GM19023 (cell line): Measurements from ENCODE around the gene ECE2.
A peak's percentile ranks its signal among the peaks of the same experiment; 100 is the strongest.
"Not testable (repeated sequence)": the region's sequence is repeated elsewhere in the genome, so short reads cannot be mapped to it uniquely, and the experiment has no call there.

Experiments used
- ATAC-seq: cut with Tn5 transposase; IDR thresholded peaks from one replicate; pipeline ENCODE4 v1.9.1; 2021; ENCODE audit warnings: mild to moderate bottlenecking, moderate library complexity; ENCODE audit not compliant: unreplicated experiment

The ECE2 gene

DNA sequence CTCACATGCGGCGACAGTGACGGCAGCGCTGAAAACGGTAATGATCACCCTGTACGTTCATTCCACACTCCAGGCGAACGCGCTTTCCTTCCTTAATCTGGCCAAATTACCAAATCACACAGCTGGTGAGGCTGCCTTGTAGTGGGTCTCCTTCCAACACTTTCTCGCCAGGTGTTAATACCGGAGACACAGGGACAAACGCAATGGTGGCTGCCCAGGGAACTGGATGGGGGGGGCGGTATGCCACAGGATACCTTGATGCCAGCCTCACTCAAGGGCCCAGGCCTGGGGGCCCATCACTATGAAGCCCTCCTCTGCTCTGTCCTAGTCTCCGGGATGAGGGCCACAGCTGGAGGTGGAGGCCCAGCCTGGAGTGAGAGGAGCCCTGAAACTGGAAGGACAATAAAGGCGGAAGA is 13.1 kb upstream of the ECE2 start:
- ATAC-seq = no peak

DNA sequence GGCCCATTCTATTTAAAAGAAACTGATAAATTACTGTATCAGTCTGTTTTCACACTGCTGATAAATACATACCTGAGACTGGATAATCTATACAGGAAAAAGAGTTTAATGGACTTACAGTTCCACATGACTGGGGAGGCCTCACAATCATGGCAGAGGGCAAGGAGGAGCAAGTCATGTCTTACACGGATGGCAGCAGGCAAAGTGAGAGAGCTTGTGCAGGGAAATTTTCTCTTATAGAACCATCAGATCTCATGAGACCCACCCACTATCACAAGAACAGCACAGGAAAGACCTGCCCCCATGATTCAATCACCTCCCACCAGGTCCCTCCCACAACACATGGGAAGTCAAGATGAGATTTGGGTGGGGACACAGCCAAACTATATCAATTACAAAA is 8.6 kb upstream of the ECE2 start:
- ATAC-seq = not testable (repeated sequence)

DNA sequence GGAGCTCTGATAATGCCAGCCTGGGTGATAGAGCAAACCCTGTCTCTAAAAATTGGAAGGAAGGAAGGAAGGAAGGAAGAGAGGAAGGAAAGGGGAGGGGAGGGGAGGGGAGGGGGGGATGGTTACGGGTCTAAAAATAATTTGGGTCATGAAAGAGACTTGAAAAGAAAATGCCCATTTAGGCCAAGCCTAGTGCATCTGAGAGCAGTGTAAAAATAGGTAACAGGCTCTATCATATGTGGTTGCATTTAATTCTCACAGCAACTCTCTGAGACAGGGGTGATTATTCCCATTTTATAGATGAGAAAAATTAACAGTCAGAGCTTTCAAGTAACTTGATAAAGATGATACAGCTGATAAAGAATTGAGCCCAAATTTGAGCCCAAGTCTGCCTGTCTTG is 3.6 kb upstream of the ECE2 start:
- no peak for ATAC-seq

DNA sequence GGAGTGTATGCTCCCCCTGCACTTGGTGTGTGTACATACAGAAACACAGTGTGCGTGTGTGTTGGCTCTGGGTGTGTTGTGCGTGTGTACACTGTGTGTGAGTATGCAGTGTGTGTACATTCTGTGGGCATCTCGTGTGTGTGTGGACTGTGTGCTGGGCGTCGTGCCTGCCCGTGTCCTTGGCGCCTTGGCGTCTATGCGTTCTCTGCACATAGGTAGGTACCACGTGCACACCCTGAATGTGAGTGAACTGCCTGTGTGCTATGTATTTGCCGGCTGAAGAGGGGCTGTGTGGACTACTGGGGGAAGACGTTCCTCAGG is 481 bp upstream of the ECE2 start:
- ATAC-seq = no peak

GRCh38 chr3:184277366-184277765 is 1.5 kb downstream of the ECE2 start:
- no peak for ATAC-seq

DNA sequence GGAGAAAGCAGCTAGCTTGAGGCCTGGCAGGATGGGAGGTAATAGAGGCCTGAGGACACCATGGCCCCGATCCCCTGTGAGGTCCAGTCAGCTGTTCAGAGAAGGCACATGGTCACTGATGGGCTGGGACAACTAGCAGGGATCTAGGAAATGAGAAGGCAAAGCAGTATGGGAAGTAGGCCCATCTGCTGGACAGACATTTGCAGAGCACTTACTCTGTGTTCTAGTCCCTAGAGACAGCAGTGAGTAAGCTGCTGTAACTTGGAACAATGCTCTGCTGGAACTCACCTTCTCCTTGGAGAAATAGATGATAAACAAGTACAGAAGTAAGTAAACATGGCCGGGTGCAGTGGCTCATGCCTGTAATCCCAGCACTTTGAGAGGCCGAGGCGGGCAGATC is 7.1 kb downstream of the ECE2 start:
- no peak for ATAC-seq

- no peak for ATAC-seq
Measured at GRCh38 chr3:184283681-184284080, 7.9 kb downstream of the ECE2 start.

GRCh38 chr3:184284696-184285095 is 8.9 kb downstream of the ECE2 start:
- no peak for ATAC-seq

GRCh38 chr3:184289426-184289938 is 13.7 kb downstream of the ECE2 start:
- ATAC-seq = peak; percentile 52

GRCh38 chr3:184290331-184290730 is 14.5 kb downstream of the ECE2 start:
- ATAC-seq = no peak

DNA sequence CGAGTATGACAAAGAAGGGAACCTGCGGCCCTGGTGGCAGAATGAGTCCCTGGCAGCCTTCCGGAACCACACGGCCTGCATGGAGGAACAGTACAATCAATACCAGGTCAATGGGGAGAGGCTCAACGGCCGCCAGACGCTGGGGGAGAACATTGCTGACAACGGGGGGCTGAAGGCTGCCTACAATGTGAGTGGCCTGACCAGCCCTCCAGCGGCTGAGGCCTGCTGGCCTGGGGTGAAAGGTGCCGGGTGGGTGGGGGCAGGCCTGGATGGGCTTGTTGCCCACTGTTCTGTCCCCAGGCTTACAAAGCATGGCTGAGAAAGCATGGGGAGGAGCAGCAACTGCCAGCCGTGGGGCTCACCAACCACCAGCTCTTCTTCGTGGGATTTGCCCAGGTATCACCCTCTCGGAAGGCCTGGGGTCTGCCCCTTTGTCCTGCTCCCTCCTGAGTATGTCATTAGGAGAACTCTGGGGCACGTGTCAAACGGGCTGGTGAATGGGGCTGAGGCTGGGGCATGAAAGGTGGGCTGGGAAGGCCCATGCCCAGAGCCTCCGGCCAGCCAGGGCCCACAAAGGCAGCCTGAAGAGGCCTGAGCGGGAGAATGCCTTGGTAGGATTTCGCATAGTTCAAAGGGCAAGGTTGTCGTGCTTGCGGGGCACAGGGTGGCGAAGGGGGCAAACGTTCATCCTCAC is 15.4 kb downstream of the ECE2 start:
- ATAC-seq = no peak

- ATAC-seq = no peak
Measured at GRCh38 chr3:184291738-184292445, 16.1 kb downstream of the ECE2 start.

DNA sequence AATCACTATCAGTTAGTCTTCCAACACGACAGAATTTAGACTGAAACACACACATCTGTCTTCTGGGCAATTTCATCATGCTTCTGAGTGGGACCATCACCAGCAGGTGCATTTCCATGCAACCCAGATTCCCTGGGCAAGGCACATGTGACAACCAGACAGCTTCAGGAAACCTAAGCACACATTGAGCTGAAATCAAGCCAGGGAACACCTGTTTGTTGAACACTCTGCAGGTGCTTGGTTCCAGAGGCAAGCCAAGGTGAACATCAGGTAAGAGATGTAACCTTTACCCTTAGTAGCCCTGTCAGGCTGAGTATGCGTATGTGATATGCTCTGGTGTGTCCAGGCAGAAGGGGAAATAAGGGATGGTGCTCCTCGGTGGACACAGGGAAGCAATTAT is 19.9 kb downstream of the ECE2 start:
- no peak for ATAC-seq

- no peak for ATAC-seq
Measured at GRCh38 chr3:184296616-184297015, 20.8 kb downstream of the ECE2 start.

GRCh38 chr3:184298759-184299487 is 23.1 kb downstream of the ECE2 start, which contains the start of gene PSMD2:
Gene PSMD2, plus strand, starts transcription at chr3:184299241. Its CDS starts 26 bp downstream, at chr3:184299267.
- ATAC-seq = peak; percentile 94

GRCh38 chr3:184299488-184300377 is 23.9 kb downstream of the ECE2 start:
- ATAC-seq = peak; percentile 1

- no peak for ATAC-seq
Measured at GRCh38 chr3:184300378-184300720, 24.5 kb downstream of the ECE2 start.

GRCh38 chr3:184305577-184305976 is 29.8 kb downstream of the ECE2 start:
- ATAC-seq = no peak

DNA sequence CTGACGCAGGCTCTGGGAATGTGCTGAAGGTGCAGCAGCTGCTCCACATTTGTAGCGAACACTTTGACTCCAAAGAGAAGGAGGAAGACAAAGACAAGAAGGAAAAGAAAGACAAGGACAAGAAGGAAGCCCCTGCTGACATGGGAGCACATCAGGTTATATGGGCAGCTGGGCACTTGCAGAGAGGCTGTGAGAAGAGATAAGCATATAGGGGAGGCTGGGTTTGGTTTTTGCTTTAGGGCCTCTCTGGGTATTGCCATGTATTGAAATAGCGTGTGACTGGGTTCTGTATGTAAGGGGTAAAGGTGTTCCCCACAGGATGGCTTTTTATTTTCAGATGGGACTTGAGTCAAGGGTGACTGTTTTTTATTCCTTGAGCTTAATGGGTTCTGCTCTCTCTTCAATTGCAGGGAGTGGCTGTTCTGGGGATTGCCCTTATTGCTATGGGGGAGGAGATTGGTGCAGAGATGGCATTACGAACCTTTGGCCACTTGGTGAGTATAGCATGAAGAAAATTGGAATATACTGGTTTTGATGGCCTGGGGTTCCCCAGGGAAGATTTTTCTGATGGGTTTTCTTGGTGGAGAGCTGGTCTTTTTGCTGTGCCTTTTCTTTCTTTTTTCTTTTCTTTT is 30.6 kb downstream of the ECE2 start:
- ATAC-seq = no peak

- no peak for ATAC-seq
Measured at GRCh38 chr3:184307915-184308314, 32.1 kb downstream of the ECE2 start.
